Ishikawa (cell line): ENCODE results near the gene ATXN10.

Experiments
- CREB1 ChIP-seq: IDR thresholded peaks from 2 replicates; pipeline ENCODE4 v1.6.1; 2012; ENCODE audit warnings: low read depth
- REST ChIP-seq: IDR thresholded peaks from 2 replicates; pipeline ENCODE4 v1.6.1; 2012; ENCODE audit warnings: low read depth, mild to moderate bottlenecking

DNA sequence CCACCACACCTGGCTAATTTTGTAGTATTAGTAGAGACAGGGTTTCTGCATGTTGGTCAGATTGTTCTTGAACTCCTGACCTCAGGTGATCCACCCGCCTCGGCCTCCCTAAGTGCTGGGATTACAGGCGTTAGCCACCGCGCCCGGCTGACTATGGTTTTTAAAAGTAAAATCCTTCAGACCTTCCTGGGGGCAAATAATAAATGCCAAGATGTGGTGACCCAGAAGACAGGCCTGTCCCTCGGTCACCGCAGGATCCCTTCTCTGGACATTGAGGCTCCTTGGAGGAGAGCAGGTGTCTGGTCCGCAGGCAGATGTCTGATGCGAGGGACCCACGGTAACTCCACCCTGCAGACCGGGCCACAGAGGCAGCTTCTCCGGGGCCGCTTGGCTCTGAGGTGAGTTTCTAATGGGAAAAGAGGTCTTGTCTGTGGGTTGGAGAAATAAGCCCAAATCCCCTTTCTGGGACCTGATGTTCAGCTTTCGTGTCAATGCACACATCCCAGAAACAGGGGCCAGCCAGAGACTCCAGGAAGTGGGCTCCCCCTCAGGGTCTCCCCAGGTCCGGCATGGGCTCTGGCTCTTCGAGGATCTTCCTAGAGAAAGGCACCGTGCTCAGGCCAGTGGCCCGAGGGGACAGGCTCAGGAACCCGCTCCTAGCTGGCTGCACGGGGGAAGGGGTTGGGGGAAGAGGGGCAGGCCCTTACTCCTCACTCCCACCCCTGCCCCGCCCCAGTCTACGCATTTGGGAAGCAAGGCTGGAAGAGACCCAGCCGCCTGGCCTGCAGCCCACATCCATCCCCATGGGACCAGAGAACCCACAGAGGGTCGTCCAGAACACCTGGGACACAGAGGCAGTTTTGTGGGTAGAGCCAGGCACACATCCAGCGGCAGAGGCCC, 204.8 kb downstream of the ATXN10 start:
- TF ChIP-seq CREB1 = no peak
- TF ChIP-seq REST = no peak
